ENCODE results near the gene ST6GALNAC4.

GRCh38 chr9:127918183-127919107 is 1.6 kb upstream of the ST6GALNAC4 start:
- TF ChIP-seq CREM (CRISPR knock-in tag; IDR thresholded peaks at IDR 0.05) (no peak), CTCF (IDR thresholded peaks at IDR 0.05) (no peak), ESRRA (CRISPR knock-in tag; IDR thresholded peaks at IDR 0.05; ENCODE audit: borderline replicate concordance) (no peak), ZBTB43 (CRISPR knock-in tag; IDR thresholded peaks at IDR 0.05) (no peak), NFYB (CRISPR knock-in tag; conservative IDR thresholded peaks at IDR 0.05; ENCODE audit: low read depth) (no peak), OVOL2 (CRISPR knock-in tag; IDR thresholded peaks at IDR 0.05; ENCODE audit: borderline replicate concordance) (no peak), JUN (CRISPR knock-in tag; IDR thresholded peaks at IDR 0.05) (no peak), USF2 (CRISPR knock-in tag; IDR thresholded peaks at IDR 0.05) (no peak), NR1H2 (CRISPR knock-in tag; IDR thresholded peaks at IDR 0.05) (no peak), NFATC4 (CRISPR knock-in tag; IDR thresholded peaks at IDR 0.05) (no peak), SP1 (CRISPR knock-in tag; conservative IDR thresholded peaks at IDR 0.05) (no peak)

Measured in WTC11 (cell line).